ENCODE measurements around the gene TMEM40.
A peak's percentile ranks its signal among the peaks of the same experiment; 100 is the strongest.
"Not testable (repeated sequence)": the region's sequence is repeated elsewhere in the genome, so short reads cannot be mapped to it uniquely, and the experiment has no call there.

TMEM40 gene

GRCh38 chr3:12710062-12710461, 49.0 kb downstream of the TMEM40 start:
- DNase-seq, result no peak

GRCh38 chr3:12709334-12709733, 49.7 kb downstream of the TMEM40 start:
- no peak for DNase-seq

- DNase-seq, result no peak
Observed at GRCh38 chr3:12708584-12709192, 50.4 kb downstream of the TMEM40 start.

GRCh38 chr3:12707449-12707848, 51.6 kb downstream of the TMEM40 start:
- no peak for DNase-seq

GRCh38 chr3:12706504-12707253, 52.4 kb downstream of the TMEM40 start:
- DNase-seq, result peak; percentile 42

- no peak for DNase-seq
Observed at GRCh38 chr3:12705981-12706380, 53.1 kb downstream of the TMEM40 start.

GRCh38 chr3:12705374-12705926, 53.6 kb downstream of the TMEM40 start:
- DNase-seq, result no peak

- no peak for DNase-seq
Observed at GRCh38 chr3:12702501-12702900, 56.6 kb downstream of the TMEM40 start.

- DNase-seq, result not testable (repeated sequence)
Observed at GRCh38 chr3:12701601-12702000, 57.5 kb downstream of the TMEM40 start.

- DNase-seq, result no peak
Observed at GRCh38 chr3:12700800-12701199, 58.3 kb downstream of the TMEM40 start.

GRCh38 chr3:12695916-12696315, 63.1 kb downstream of the TMEM40 start:
- no peak for DNase-seq

- DNase-seq, result no peak
Observed at GRCh38 chr3:12695112-12695511, 63.9 kb downstream of the TMEM40 start.

- DNase-seq, result no peak
Observed at GRCh38 chr3:12692444-12692843, 66.6 kb downstream of the TMEM40 start.

- no peak for DNase-seq
Observed at GRCh38 chr3:12689997-12690711, 68.9 kb downstream of the TMEM40 start.

- DNase-seq, result no peak
Observed at GRCh38 chr3:12687948-12688347, 71.1 kb downstream of the TMEM40 start.

GRCh38 chr3:12686096-12686495, 73.0 kb downstream of the TMEM40 start:
- DNase-seq, result no peak

Measured in stimulated activated naive CD4-positive, alpha-beta T cell treated with Interleukin-2 at 50 U/mL for 16 hours (primary cell).